Measurements from ENCODE around the gene NFATC1.

DNA sequence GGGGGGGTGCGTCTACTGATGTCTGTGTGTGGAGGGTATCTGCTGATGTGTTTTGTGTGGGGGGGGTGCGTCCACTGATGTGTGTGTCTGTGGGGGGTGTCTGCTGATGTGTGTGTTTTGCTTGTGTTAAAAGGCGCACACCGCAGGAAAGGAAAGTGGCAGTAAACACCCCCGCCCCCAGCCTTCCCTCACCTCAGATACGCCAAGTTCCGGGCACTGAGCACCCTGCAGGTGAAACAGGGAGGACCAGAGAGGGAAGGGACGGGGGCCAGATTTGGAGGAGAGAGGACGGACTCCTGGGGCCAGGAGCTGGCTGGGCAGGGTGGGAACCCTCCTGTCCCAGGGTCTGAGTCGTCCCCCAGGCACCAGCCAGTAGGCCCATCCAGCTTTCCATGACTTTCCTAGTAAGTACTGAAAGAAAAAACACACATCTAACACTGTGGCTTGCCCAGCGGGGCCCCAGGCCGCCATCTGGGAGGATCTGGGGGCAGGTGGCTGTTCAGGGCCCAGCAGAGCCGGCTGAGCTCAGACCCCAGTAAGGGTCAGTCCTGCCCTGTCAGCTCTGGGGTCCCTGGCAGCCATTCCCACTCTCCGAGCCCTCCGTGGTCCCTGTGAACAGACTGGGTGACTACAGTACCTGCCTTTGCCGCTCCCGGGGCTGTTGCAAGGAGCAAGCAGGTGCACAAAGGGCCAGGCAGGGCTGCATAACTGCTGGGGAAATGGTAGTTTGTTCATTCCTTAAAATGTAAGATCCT lies 126.9 kb downstream of the NFATC1 start:
- TF ChIP-seq, protein P1, sequence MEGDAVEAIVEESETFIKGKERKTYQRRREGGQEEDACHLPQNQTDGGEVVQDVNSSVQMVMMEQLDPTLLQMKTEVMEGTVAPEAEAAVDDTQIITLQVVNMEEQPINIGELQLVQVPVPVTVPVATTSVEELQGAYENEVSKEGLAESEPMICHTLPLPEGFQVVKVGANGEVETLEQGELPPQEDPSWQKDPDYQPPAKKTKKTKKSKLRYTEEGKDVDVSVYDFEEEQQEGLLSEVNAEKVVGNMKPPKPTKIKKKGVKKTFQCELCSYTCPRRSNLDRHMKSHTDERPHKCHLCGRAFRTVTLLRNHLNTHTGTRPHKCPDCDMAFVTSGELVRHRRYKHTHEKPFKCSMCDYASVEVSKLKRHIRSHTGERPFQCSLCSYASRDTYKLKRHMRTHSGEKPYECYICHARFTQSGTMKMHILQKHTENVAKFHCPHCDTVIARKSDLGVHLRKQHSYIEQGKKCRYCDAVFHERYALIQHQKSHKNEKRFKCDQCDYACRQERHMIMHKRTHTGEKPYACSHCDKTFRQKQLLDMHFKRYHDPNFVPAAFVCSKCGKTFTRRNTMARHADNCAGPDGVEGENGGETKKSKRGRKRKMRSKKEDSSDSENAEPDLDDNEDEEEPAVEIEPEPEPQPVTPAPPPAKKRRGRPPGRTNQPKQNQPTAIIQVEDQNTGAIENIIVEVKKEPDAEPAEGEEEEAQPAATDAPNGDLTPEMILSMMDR (IDR thresholded peaks at IDR 0.05) = no peak
- no peak for TF ChIP-seq POLR2A (IDR thresholded peaks at IDR 0.05)
